Measurements from ENCODE around the gene AARS2. TPM values are rescaled to one million over a fixed set of nuclear protein-coding genes. Genes with fewer than 3 reads are reported as not detected.

Gene AARS2
- total and polyA plus RNA-seq, 4 experiments from 2014 or later, result 4.2 to 25.6 (median 16.9) TPM

- H3K9me3 Mint-ChIP-seq, result no peaks in the 10 kb centered on the region
- H3K27ac ChIP-seq (ENCODE audit: low read depth, low read length), result no peak overlapping the region
- intact Hi-C loops (cut with micrococcal nuclease), result no loop called here
- H3K27me3 ChIP-seq (ENCODE audit: insufficient read depth, low read length), result peaks cover 14% of the 10 kb centered on the region
- no peak overlapping the region for H3K27ac Mint-ChIP-seq
- peaks cover 30 to 38% of the 10 kb centered on the region in 2 donors for H3K27me3 Mint-ChIP-seq
- POLR2A ChIA-PET (ENCODE audit: partially characterized antibody), result no interaction called here
- H3K9me3 ChIP-seq (ENCODE audit: control insufficient read depth in 1 of 2, low read length in 2 of 2), result no peaks in the 10 kb centered on the region
- H3K4me1 Mint-ChIP-seq, result no peaks in the 10 kb centered on the region
- H3K4me1 ChIP-seq (ENCODE audit: insufficient read depth, low read length), result no peaks in the 10 kb centered on the region
- H3K36me3 Mint-ChIP-seq, result no peaks in the 10 kb centered on the region
- no peak overlapping the region for H3K4me3 ChIP-seq (ENCODE audit: low read length in 2 of 2)
- no peak overlapping the region for H3K4me3 Mint-ChIP-seq
- CTCF ChIA-PET (ENCODE audit: partially characterized antibody), result interaction anchor here (1.0 to 7.7 kb wide), 10 partner anchors 9 to 652 kb away, joined by 3 to 54 read pairs (median 4); partner anchors contain the start of gene MRPS18A
- no peak for DNase-seq
- H3K36me3 ChIP-seq (ENCODE audit: insufficient read depth, low read length), result no peaks in the 10 kb centered on the region
Observed at GRCh38 chr6:44339763-44340625, 26.8 kb upstream of the AARS2 start.

GRCh38 chr6:44339301-44339700 lies 26.2 kb upstream of the AARS2 start:
- Mint-ChIP-seq H3K4me3 (no peak overlapping the region), H3K27ac (no peak overlapping the region), H3K9me3 (no peaks in the 10 kb centered on the region), H3K27me3 (peaks cover 24 to 32% of the 10 kb centered on the region in 2 donors), H3K4me1 (no peaks in the 10 kb centered on the region), H3K36me3 (no peaks in the 10 kb centered on the region)
- DNase-seq, result no peak
- Histone ChIP-seq H3K4me1 (ENCODE audit: insufficient read depth, low read length) (no peaks in the 10 kb centered on the region), H3K4me3 (ENCODE audit: low read length in 2 of 2) (no peak overlapping the region), H3K9me3 (ENCODE audit: control insufficient read depth in 1 of 2, low read length in 2 of 2) (no peaks in the 10 kb centered on the region), H3K27ac (ENCODE audit: low read depth, low read length) (no peak overlapping the region), H3K36me3 (ENCODE audit: insufficient read depth, low read length) (no peaks in the 10 kb centered on the region), H3K27me3 (ENCODE audit: insufficient read depth, low read length) (peaks cover 14% of the 10 kb centered on the region)
- intact Hi-C loops (cut with micrococcal nuclease), result no loop called here
- ChIA-PET POLR2A (ENCODE audit: partially characterized antibody) (no interaction called here), CTCF (ENCODE audit: partially characterized antibody) (interaction anchor here (1.0 to 7.7 kb wide), 14 partner anchors 8 to 652 kb away, joined by 3 to 54 read pairs (median 5); partner anchors contain the start of gene MRPS18A)

- no peak overlapping the region for H3K27ac ChIP-seq (ENCODE audit: low read depth, low read length)
- Mint-ChIP-seq H3K27me3 (peaks cover 16 to 26% of the 10 kb centered on the region in 2 donors), H3K4me3 (no peak overlapping the region), H3K9me3 (no peaks in the 10 kb centered on the region), H3K4me1 (no peaks in the 10 kb centered on the region), H3K36me3 (no peaks in the 10 kb centered on the region), H3K27ac (peak overlapping the region in 1 of 7 donors; percentile 12)
- ChIA-PET CTCF (ENCODE audit: partially characterized antibody) (interaction anchor here (0.6 to 7.7 kb wide), 14 partner anchors 9 to 243 kb away, joined by 3 to 54 read pairs (median 4); no protein-coding TSS in a partner anchor), POLR2A (ENCODE audit: partially characterized antibody) (no interaction called here)
- H3K4me3 ChIP-seq (ENCODE audit: low read length in 2 of 2), result no peak overlapping the region
- H3K4me1 ChIP-seq (ENCODE audit: insufficient read depth, low read length), result no peaks in the 10 kb centered on the region
- H3K36me3 ChIP-seq (ENCODE audit: insufficient read depth, low read length), result no peaks in the 10 kb centered on the region
- peaks cover 12% of the 10 kb centered on the region for H3K27me3 ChIP-seq (ENCODE audit: insufficient read depth, low read length)
- intact Hi-C loops (cut with micrococcal nuclease), result loop anchor here (1.0 kb wide), 3 partner anchors 70 to 166 kb away; no protein-coding TSS in a partner anchor
- no peaks in the 10 kb centered on the region for H3K9me3 ChIP-seq (ENCODE audit: control insufficient read depth in 1 of 2, low read length in 2 of 2)
- peak; percentile 53 to 67 (median 65) for DNase-seq
Observed at GRCh38 chr6:44338228-44339122, 25.3 kb upstream of the AARS2 start.

- Mint-ChIP-seq H3K27ac (no peak overlapping the region), H3K36me3 (no peaks in the 10 kb centered on the region), H3K9me3 (no peaks in the 10 kb centered on the region), H3K27me3 (peaks cover 3 to 22% of the 10 kb centered on the region in 2 donors), H3K4me1 (no peaks in the 10 kb centered on the region), H3K4me3 (no peak overlapping the region)
- H3K36me3 ChIP-seq (ENCODE audit: insufficient read depth, low read length), result no peaks in the 10 kb centered on the region
- no peak overlapping the region for H3K4me3 ChIP-seq (ENCODE audit: low read length in 2 of 2)
- intact Hi-C loops (cut with micrococcal nuclease), result no loop called here
- H3K27ac ChIP-seq (ENCODE audit: low read depth, low read length), result no peak overlapping the region
- H3K9me3 ChIP-seq (ENCODE audit: control insufficient read depth in 1 of 2, low read length in 2 of 2), result no peaks in the 10 kb centered on the region
- CTCF ChIA-PET (ENCODE audit: partially characterized antibody), result interaction anchor here (0.8 to 7.7 kb wide), 5 partner anchors 10 to 162 kb away, joined by 3 to 54 read pairs (median 5); no protein-coding TSS in a partner anchor
- H3K27me3 ChIP-seq (ENCODE audit: insufficient read depth, low read length), result no peaks in the 10 kb centered on the region
- POLR2A ChIA-PET (ENCODE audit: partially characterized antibody), result no interaction called here
- no peaks in the 10 kb centered on the region for H3K4me1 ChIP-seq (ENCODE audit: insufficient read depth, low read length)
- no peak for DNase-seq
Observed at GRCh38 chr6:44335631-44336030, 22.5 kb upstream of the AARS2 start.

GRCh38 chr6:44333942-44334341 lies 20.8 kb upstream of the AARS2 start:
- Mint-ChIP-seq H3K4me3 (no peak overlapping the region), H3K4me1 (no peaks in the 10 kb centered on the region), H3K36me3 (no peaks in the 10 kb centered on the region), H3K9me3 (no peaks in the 10 kb centered on the region), H3K27ac (no peak overlapping the region), H3K27me3 (peaks cover 7 to 26% of the 10 kb centered on the region in 2 donors)
- Histone ChIP-seq H3K27ac (ENCODE audit: low read depth, low read length) (no peak overlapping the region), H3K9me3 (ENCODE audit: control insufficient read depth in 1 of 2, low read length in 2 of 2) (no peaks in the 10 kb centered on the region), H3K4me1 (ENCODE audit: insufficient read depth, low read length) (no peaks in the 10 kb centered on the region), H3K27me3 (ENCODE audit: insufficient read depth, low read length) (no peaks in the 10 kb centered on the region), H3K36me3 (ENCODE audit: insufficient read depth, low read length) (no peaks in the 10 kb centered on the region), H3K4me3 (ENCODE audit: low read length in 2 of 2) (no peak overlapping the region)
- intact Hi-C loops (cut with micrococcal nuclease), result no loop called here
- ChIA-PET CTCF (ENCODE audit: partially characterized antibody) (interaction anchor here (1.2 to 7.7 kb wide), 3 partner anchors 8 to 160 kb away, joined by 5 to 48 read pairs (median 6); no protein-coding TSS in a partner anchor), POLR2A (ENCODE audit: partially characterized antibody) (no interaction called here)
- no peak for DNase-seq

- H3K4me3 ChIP-seq (ENCODE audit: low read length in 2 of 2), result no peak overlapping the region
- H3K27me3 ChIP-seq (ENCODE audit: insufficient read depth, low read length), result no peaks in the 10 kb centered on the region
- Mint-ChIP-seq H3K27ac (no peak overlapping the region), H3K36me3 (no peaks in the 10 kb centered on the region), H3K9me3 (no peaks in the 10 kb centered on the region), H3K4me1 (no peaks in the 10 kb centered on the region), H3K27me3 (peaks cover 7 to 26% of the 10 kb centered on the region in 2 donors), H3K4me3 (no peak overlapping the region)
- no peak overlapping the region for H3K27ac ChIP-seq (ENCODE audit: low read depth, low read length)
- no peaks in the 10 kb centered on the region for H3K4me1 ChIP-seq (ENCODE audit: insufficient read depth, low read length)
- H3K9me3 ChIP-seq (ENCODE audit: control insufficient read depth in 1 of 2, low read length in 2 of 2), result no peaks in the 10 kb centered on the region
- DNase-seq, result no peak
- CTCF ChIA-PET (ENCODE audit: partially characterized antibody), result interaction anchor here (0.7 to 7.7 kb wide), 4 partner anchors 20 to 160 kb away, joined by 3 to 48 read pairs (median 4); partner anchors contain the start of gene AARS2
- intact Hi-C loops (cut with micrococcal nuclease), result no loop called here
- POLR2A ChIA-PET (ENCODE audit: partially characterized antibody), result no interaction called here
- no peaks in the 10 kb centered on the region for H3K36me3 ChIP-seq (ENCODE audit: insufficient read depth, low read length)
Observed at GRCh38 chr6:44333273-44333919, 20.2 kb upstream of the AARS2 start.
